Psoas muscle (tissue), 8 donors: ENCODE data around the gene AUTS2. TPM values are rescaled to one million over a fixed set of nuclear protein-coding genes. Genes with fewer than 3 reads are reported as not detected.
A peak's percentile ranks its signal among the peaks of the same experiment; 100 is the strongest.

Experiments
- ATAC-seq, 4 donors: fragments of 200-7000 bp; cut with Tn5 transposase; one replicate each; pipeline ENCODE4 v1.9.1; 2020; ENCODE audit warnings: moderate library complexity in 3 of 4, mild to moderate bottlenecking in 2 of 4
- DNase-seq, 2 donors: peaks; one replicate each; pipeline ENCODE4 v3.0.0-alpha.2; 2020
- H3K27ac ChIP-seq: fragments of 200-600 bp; one replicate; pipeline ENCODE4 v1.8.0; 2022
- H3K27me3 ChIP-seq, 3 donors: fragments of 200-600 bp in 1 of 3; one replicate each; pipeline versions ENCODE4 v1.6.1 to v1.8.0; 2013 to 2022; ENCODE audit warnings: low read length in 2 of 3, mild to moderate bottlenecking in 2 of 3, moderate library complexity in 1 of 3; ENCODE audit not compliant: insufficient read depth in 3 of 3
- H3K36me3 ChIP-seq, 2 donors: fragments of 200-600 bp in 1 of 2; one replicate each; pipeline versions ENCODE4 v1.6.1 to v1.8.0; 2013 to 2022; ENCODE audit warnings: low read depth in 1 of 2, mild to moderate bottlenecking in 1 of 2, moderate library complexity in 1 of 2; ENCODE audit not compliant: insufficient read depth in 1 of 2
- H3K4me1 ChIP-seq: fragments of 200-600 bp; one replicate; pipeline ENCODE4 v1.8.0; 2022
- H3K4me3 ChIP-seq: fragments of 200-600 bp; one replicate; pipeline ENCODE4 v1.8.0; 2022; ENCODE audit warnings: mild to moderate bottlenecking
- H3K9me3 ChIP-seq: fragments of 200-600 bp; one replicate; pipeline ENCODE4 v1.8.0; 2022
- CTCF ChIP-seq: fragments of 200-600 bp; IDR thresholded peaks from one replicate; pipeline ENCODE4 v1.8.0; 2022; ENCODE audit warnings: antibody characterized with exemption
- WGBS, 3 donors: extraction: QIAGEN DNeasy Blood & Tissue Kit; methylation state at CpG; one replicate each; pipeline versions ENCODE4 v1.1.6 to v1.1.7; 2013; 5-methylcytosine and 5-hydroxymethylcytosine counted together
- intact Hi-C, 2 donors: fragments of 100-400 bp; cut with DNase I; formaldehyde crosslinking; loops; one replicate each; pipeline versions ENCODE4 v1.11.0 to v1.14.2; 2022
- polyA plus RNA-seq, 3 donors: library from polyadenylated mRNA; stranded (reverse); fragments of 200-250 nt; gene quantifications; one replicate each; pipeline ENCODE4 v1.2.3, GENCODE V29; 2013
- total RNA-seq, 4 donors: library from RNA; stranded (reverse); fragmentation: NEBNext Ultra II Directional in 2 of 4; extraction: Animal tissue kit (Norgen Biotek cat#: 25700) in 2 of 4; gene quantifications; one replicate each; pipeline versions ENCODE4 v1.2.1 to v1.2.4, GENCODE V29; 2021 to 2023
- donor health status: healthy with polysubstance abuse.
- donor health status: DM: no; HTN: no; CAD: no; lungs with moderate emphysema.
- donor health status: Bipolar disorder and iron deficiency.
- donor health status: healthy.
- donor health status: DM: yes; HTN: yes; CAD: no.
- donor health status: DM: no; HTN: no; CAD: no.
- donor health status: DM: no; HTN: no; CAD: no.
- donor health status: DM: yes; HTN: yes; CAD: no.

AUTS2 gene
- total and polyA plus RNA-seq, 7 donors = 5.0 to 33.5 (median 14.3) TPM

GRCh38 chr7:70619659-70620058, 1021.4 kb downstream of the AUTS2 start:
- no peaks in the 10 kb centered on the region for H3K36me3 ChIP-seq
- peaks cover 6% of the 10 kb centered on the region for H3K4me1 ChIP-seq
- no peak for TF ChIP-seq CTCF
- intact Hi-C loops = no loop called here
- 97 to 100% (median 98%) methylated on average over 7 of the region's 7 CpGs for WGBS, 3 donors
- H3K27ac ChIP-seq = no peak overlapping the region
- no peaks in the 10 kb centered on the region for H3K9me3 ChIP-seq
- no peaks in the 10 kb centered on the region for H3K27me3 ChIP-seq
- DNase-seq = no peak
- H3K4me3 ChIP-seq = no peak overlapping the region
- ATAC-seq = no peak

GRCh38 chr7:70620333-70621055, 1022.2 kb downstream of the AUTS2 start:
- no peak for ATAC-seq
- intact Hi-C loops = no loop called here

GRCh38 chr7:70621954-70622600, 1023.8 kb downstream of the AUTS2 start:
- H3K4me3 ChIP-seq = no peak overlapping the region
- peak in 2 of 4 donors; percentile 79 to 85 for ATAC-seq
- no peaks in the 10 kb centered on the region for H3K9me3 ChIP-seq
- WGBS, 3 donors = 72 to 87% (median 79%) methylated on average over 17 of the region's 17 CpGs
- no peaks in the 10 kb centered on the region for H3K4me1 ChIP-seq
- no peaks in the 10 kb centered on the region for H3K27me3 ChIP-seq
- no peak overlapping the region for H3K27ac ChIP-seq
- no peak for DNase-seq
- no peaks in the 10 kb centered on the region for H3K36me3 ChIP-seq
- intact Hi-C loops = no loop called here
- TF ChIP-seq CTCF = no peak

More at GRCh38 chr7:70620333-70621055, 1022.2 kb downstream of the AUTS2 start:
- 83 to 84% (median 84%) methylated on average over 19 of the region's 19 CpGs for WGBS, 3 donors
- no peaks in the 10 kb centered on the region for H3K36me3 ChIP-seq
- no peaks in the 10 kb centered on the region for H3K9me3 ChIP-seq
- no peak overlapping the region for H3K4me3 ChIP-seq
- DNase-seq = no peak
- H3K27ac ChIP-seq = no peak overlapping the region
- H3K4me1 ChIP-seq = no peaks in the 10 kb centered on the region
- H3K27me3 ChIP-seq = no peaks in the 10 kb centered on the region
- no peak for TF ChIP-seq CTCF

GRCh38 chr7:70622936-70623335, 1024.7 kb downstream of the AUTS2 start:
- ATAC-seq (no peak), DNase-seq (no peak)
- TF ChIP-seq CTCF = no peak
- H3K27ac ChIP-seq = no peak overlapping the region
- no peaks in the 10 kb centered on the region for H3K4me1 ChIP-seq
- 48 to 58% (median 55%) methylated on average over 5 of the region's 5 CpGs for WGBS, 3 donors
- intact Hi-C loops = no loop called here
- no peaks in the 10 kb centered on the region for H3K9me3 ChIP-seq
- H3K36me3 ChIP-seq = no peaks in the 10 kb centered on the region
- no peak overlapping the region for H3K4me3 ChIP-seq
- no peaks in the 10 kb centered on the region for H3K27me3 ChIP-seq
